Daoy (cell line): Measurements from ENCODE around the gene RRBP1. TPM values are rescaled to one million over a fixed set of nuclear protein-coding genes. Genes with fewer than 3 reads are reported as not detected.

Experiments
- DNase-seq: peaks from one replicate; pipeline ENCODE4 v3.0.0-alpha.2; 2015; ENCODE audit warnings: low read depth
- total RNA-seq: library from RNA; depleted of rRNA; stranded (reverse); fragments of >200 nt; shearing (Covaris generic); gene quantifications from 2 replicates; pipeline ENCODE4 v1.2.3, GENCODE V29; 2014; rRNA removed

The RRBP1 gene
- total RNA-seq, 1 experiment from 2014 or later: 93.3 TPM

GRCh38 chr20:17571153-17571527, 110.9 kb downstream of the RRBP1 start:
- no peak for DNase-seq

- peak; percentile 51 for DNase-seq
Measured at GRCh38 chr20:17570347-17571152, 111.5 kb downstream of the RRBP1 start.

- peak; percentile 97 for DNase-seq
Measured at GRCh38 chr20:17569616-17570346, 112.3 kb downstream of the RRBP1 start, which contains the start of gene DSTN. DSTN (plus strand) TSS chr20:17570075; CDS start chr20:17570209, 134 bp downstream.

- peak; percentile 97 for DNase-seq
Measured at GRCh38 chr20:17568972-17569521, 113.0 kb downstream of the RRBP1 start.

- no peak for DNase-seq
Measured at GRCh38 chr20:17568045-17568788, 113.8 kb downstream of the RRBP1 start.

GRCh38 chr20:17566345-17566744, 115.7 kb downstream of the RRBP1 start:
- DNase-seq: no peak

- DNase-seq: no peak
Measured at GRCh38 chr20:17565169-17565845, 116.7 kb downstream of the RRBP1 start.

Other genes with a start within 250 kb of the RRBP1 start
- 0.42 and 4.2 TPM in 2 replicates for gene BFSP1, start 150.9 kb downstream of the RRBP1 start, total RNA-seq
- 222 and 242 TPM in 2 replicates for gene DSTN, start 112.2 kb downstream of the RRBP1 start, total RNA-seq
- not detected in 2 replicates for gene BANF2, start 17.7 kb upstream of the RRBP1 start, total RNA-seq